HepG2 (cell line): ENCODE data around the gene DPT. TPM values are rescaled to one million over a fixed set of nuclear protein-coding genes. Genes with fewer than 3 reads are reported as not detected.

Source experiments
- ARHGAP35 ChIP-seq: sonication (generic); formaldehyde crosslinking; IDR thresholded peaks from 2 replicates; pipeline ENCODE4 v1.9.0; 2022; ENCODE audit warnings: mild to moderate bottlenecking, inconsistent platforms, moderate library complexity, missing genetic modification reagents, borderline replicate concordance
- ATF6 ChIP-seq: sonication (generic); formaldehyde crosslinking; conservative IDR thresholded peaks from 2 replicates; pipeline ENCODE4 v1.4.0; 2020; ENCODE audit warnings: missing genetic modification reagents
- BRD4 ChIP-seq: sonication (generic); formaldehyde crosslinking; IDR thresholded peaks from 2 replicates; pipeline ENCODE4 v1.4.0; 2020; ENCODE audit warnings: missing genetic modification reagents
- DR1 ChIP-seq: sonication (generic); formaldehyde crosslinking; IDR thresholded peaks from 2 replicates; pipeline ENCODE4 v1.8.0; 2021; ENCODE audit warnings: mild to moderate bottlenecking, missing genetic modification reagents, inconsistent platforms
- KLF6 ChIP-seq: IDR thresholded peaks from 2 replicates; pipeline ENCODE4 v1.8.0; 2016; ENCODE audit warnings: missing biosample characterization, missing genetic modification reagents
- MAFF ChIP-seq: IDR thresholded peaks from 2 replicates; pipeline ENCODE4 v1.6.1; 2011; ENCODE audit warnings: low read depth, low read length, improper control_type of control experiment
- MEIS1 ChIP-seq: sonication (generic); formaldehyde crosslinking; IDR thresholded peaks from 2 replicates; pipeline ENCODE4 v1.9.0; 2021; ENCODE audit warnings: mild to moderate bottlenecking, missing genetic modification reagents, moderate library complexity, borderline replicate concordance
- NBN ChIP-seq: fragments of 450-650 bp; conservative IDR thresholded peaks from 2 replicates; pipeline ENCODE4 v1.6.1; 2017
- NCOA5 ChIP-seq: sonication (generic); formaldehyde crosslinking; IDR thresholded peaks from 2 replicates; pipeline ENCODE4 v1.4.0; 2020; ENCODE audit warnings: missing genetic modification reagents
- PITX1 ChIP-seq: sonication (generic); formaldehyde crosslinking; IDR thresholded peaks from 2 replicates; pipeline ENCODE4 v1.5.1; 2020; ENCODE audit warnings: mild to moderate bottlenecking, missing genetic modification reagents
- RORA ChIP-seq: sonication (generic); formaldehyde crosslinking; IDR thresholded peaks from 2 replicates; pipeline ENCODE4 v1.5.0; 2020; ENCODE audit warnings: mild to moderate bottlenecking, missing genetic modification reagents, moderate library complexity
- SMAD9 ChIP-seq: sonication (generic); formaldehyde crosslinking; IDR thresholded peaks from 2 replicates; pipeline ENCODE4 v1.5.1; 2020; ENCODE audit warnings: mild to moderate bottlenecking, missing genetic modification reagents
- SMARCE1 ChIP-seq: fragments of 450-650 bp; IDR thresholded peaks from 2 replicates; pipeline ENCODE4 v1.6.1; 2017; ENCODE audit warnings: borderline replicate concordance
- U2AF2 ChIP-seq: fragments of 200-400 bp; formaldehyde crosslinking; IDR thresholded peaks from 2 replicates; pipeline ENCODE4 v1.6.1; 2017; ENCODE audit warnings: low read depth, mild to moderate bottlenecking, low read length
- ZFAT ChIP-seq: sonication (generic); formaldehyde crosslinking; conservative IDR thresholded peaks from 2 replicates; pipeline ENCODE4 v1.8.1; 2023; ENCODE audit warnings: missing genetic modification reagents, inconsistent platforms
- ZIK1 ChIP-seq: sonication (generic); formaldehyde crosslinking; IDR thresholded peaks from 2 replicates; pipeline ENCODE4 v1.5.0; 2020; ENCODE audit warnings: mild to moderate bottlenecking, low read depth, missing genetic modification reagents, borderline replicate concordance
- ZNF264 ChIP-seq: sonication (generic); formaldehyde crosslinking; IDR thresholded peaks from 2 replicates; pipeline ENCODE4 v1.4.0; 2020; ENCODE audit warnings: missing genetic modification reagents
- ZNF326 ChIP-seq: sonication (generic); formaldehyde crosslinking; IDR thresholded peaks from 2 replicates; pipeline ENCODE4 v1.4.0; 2020; ENCODE audit warnings: missing genetic modification reagents, borderline replicate concordance
- ZNF460 ChIP-seq: sonication (generic); formaldehyde crosslinking; IDR thresholded peaks from 2 replicates; pipeline ENCODE4 v1.5.1; 2020; ENCODE audit warnings: missing genetic modification reagents, mild to moderate bottlenecking, borderline replicate concordance
- ZNF468 ChIP-seq: sonication (generic); formaldehyde crosslinking; IDR thresholded peaks from 2 replicates; pipeline ENCODE4 v1.8.0; 2022; ENCODE audit warnings: mild to moderate bottlenecking, moderate library complexity, missing genetic modification reagents
- ZNF484 ChIP-seq: sonication (generic); formaldehyde crosslinking; IDR thresholded peaks from 2 replicates; pipeline ENCODE4 v1.5.1; 2020; ENCODE audit warnings: mild to moderate bottlenecking, low read depth, missing genetic modification reagents, borderline replicate concordance
- ZNF7 ChIP-seq: IDR thresholded peaks from 2 replicates; pipeline ENCODE4 v1.6.1; 2016; ENCODE audit warnings: missing biosample characterization, missing genetic modification reagents
- ZNF703 ChIP-seq: sonication (generic); formaldehyde crosslinking; IDR thresholded peaks from 2 replicates; pipeline ENCODE4 v1.5.1; 2020; ENCODE audit warnings: missing genetic modification reagents, mild to moderate bottlenecking, moderate library complexity, borderline replicate concordance
- polyA plus RNA-seq, 8 experiments: library from polyadenylated mRNA; depleted of rRNA in 3 of 8; stranded (reverse) in 7 of 8; unstranded in 1 of 8; fragments of >200 nt; fragmentation: Illumina TruSeq in 4 of 8; extraction: Trizol in 4 of 8; gene quantifications; 2 replicates each; pipeline versions ENCODE4 v1.2.1 to v1.2.3, GENCODE V29; 2011 to 2016; ENCODE audit warnings: low read depth in 4 of 8, missing spikeins in 1 of 8, mixed read lengths in 1 of 8; ENCODE audit not compliant: insufficient read depth in 1 of 8
- total RNA-seq, 5 experiments: library from RNA; depleted of rRNA; stranded (reverse); fragments of >200 nt; fragmentation: Illumina TruSeq; extraction: Trizol; gene quantifications; 2 replicates each; pipeline ENCODE4 v1.2.3, GENCODE V29; 2016; ENCODE audit warnings: low read depth in 1 of 5
- TF ChIP-seq, protein P1 (sequence below): IDR thresholded peaks from 2 replicates; pipeline ENCODE4 v1.6.1; 2016
- TF ChIP-seq, protein P2 (sequence below): sonication (generic); formaldehyde crosslinking; IDR thresholded peaks from 2 replicates; pipeline ENCODE4 v1.8.0; 2022; ENCODE audit warnings: mild to moderate bottlenecking, missing genetic modification reagents
- TF ChIP-seq, protein P3 (sequence below): sonication (generic); formaldehyde crosslinking; IDR thresholded peaks from 2 replicates; pipeline ENCODE4; 2020; ENCODE audit warnings: missing genetic modification reagents, mild to moderate bottlenecking, borderline replicate concordance

Gene DPT
- total and polyA plus RNA-seq, 2 of the 13 experiments (the other 11 are each of a cell fraction or from before 2014, with no cell fraction given), result 0.04 TPM; not detected in 1

DNA sequence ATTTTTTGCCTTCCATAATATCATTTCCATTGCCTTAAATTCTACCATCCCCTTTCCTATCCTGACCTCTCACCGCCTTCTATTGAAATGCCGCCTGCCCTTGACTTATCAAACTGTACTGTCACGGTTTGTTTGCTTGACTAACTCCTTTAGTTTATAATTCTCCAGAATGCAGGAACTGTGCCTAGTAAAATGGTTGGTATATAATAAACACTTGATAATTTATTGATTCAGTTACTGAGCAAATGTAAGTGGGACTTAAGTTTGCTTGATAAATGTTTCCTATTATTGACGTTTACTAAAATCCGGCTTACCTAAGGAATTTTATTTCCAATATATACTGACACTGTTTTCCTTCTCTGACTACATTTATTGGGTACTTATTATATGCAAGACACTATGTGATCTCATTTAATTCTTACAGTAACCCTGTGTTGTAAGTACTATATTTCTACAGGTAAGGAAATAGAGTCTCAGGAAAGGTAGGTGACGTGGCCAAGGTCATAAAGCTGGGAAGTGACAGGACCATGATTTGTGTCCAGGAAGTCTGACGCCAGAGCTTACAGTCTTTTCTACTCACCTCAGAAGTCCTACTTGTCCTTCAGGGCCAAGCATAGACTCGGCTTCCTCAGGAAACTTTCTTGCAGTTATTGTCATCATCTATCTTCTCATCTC lies 35.7 kb downstream of the DPT start (continued):
- TF ChIP-seq ZNF460 (CRISPR knock-in tag) (no peak), SMARCE1 (no peak), SMAD9 (no peak), ZNF326 (CRISPR knock-in tag) (no peak), ATF6 (CRISPR knock-in tag) (no peak), ZNF484 (CRISPR knock-in tag) (no peak), MAFF (no peak), MEIS1 (no peak), KLF6 (no peak), ZNF468 (no peak), ZFAT (CRISPR knock-in tag) (no peak), NCOA5 (CRISPR knock-in tag) (no peak), ZIK1 (CRISPR knock-in tag) (no peak), ZNF264 (CRISPR knock-in tag) (no peak), RORA (CRISPR knock-in tag) (no peak), PITX1 (CRISPR knock-in tag) (peak; percentile 58; the same call in 1 of the 2 replicates), ZNF703 (CRISPR knock-in tag) (no peak), U2AF2 (no peak), NBN (no peak), DR1 (CRISPR knock-in tag) (no peak), ZNF7 (CRISPR knock-in tag) (no peak), ARHGAP35 (CRISPR knock-in tag) (no peak), BRD4 (CRISPR knock-in tag) (no peak)
- TF ChIP-seq, protein P1, sequence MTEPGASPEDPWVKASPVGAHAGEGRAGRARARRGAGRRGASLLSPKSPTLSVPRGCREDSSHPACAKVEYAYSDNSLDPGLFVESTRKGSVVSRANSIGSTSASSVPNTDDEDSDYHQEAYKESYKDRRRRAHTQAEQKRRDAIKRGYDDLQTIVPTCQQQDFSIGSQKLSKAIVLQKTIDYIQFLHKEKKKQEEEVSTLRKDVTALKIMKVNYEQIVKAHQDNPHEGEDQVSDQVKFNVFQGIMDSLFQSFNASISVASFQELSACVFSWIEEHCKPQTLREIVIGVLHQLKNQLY (CRISPR knock-in tag), result 0 out of 2 replicates have a peak, but pooled peaks have one; percentile 38
- TF ChIP-seq, protein P2, sequence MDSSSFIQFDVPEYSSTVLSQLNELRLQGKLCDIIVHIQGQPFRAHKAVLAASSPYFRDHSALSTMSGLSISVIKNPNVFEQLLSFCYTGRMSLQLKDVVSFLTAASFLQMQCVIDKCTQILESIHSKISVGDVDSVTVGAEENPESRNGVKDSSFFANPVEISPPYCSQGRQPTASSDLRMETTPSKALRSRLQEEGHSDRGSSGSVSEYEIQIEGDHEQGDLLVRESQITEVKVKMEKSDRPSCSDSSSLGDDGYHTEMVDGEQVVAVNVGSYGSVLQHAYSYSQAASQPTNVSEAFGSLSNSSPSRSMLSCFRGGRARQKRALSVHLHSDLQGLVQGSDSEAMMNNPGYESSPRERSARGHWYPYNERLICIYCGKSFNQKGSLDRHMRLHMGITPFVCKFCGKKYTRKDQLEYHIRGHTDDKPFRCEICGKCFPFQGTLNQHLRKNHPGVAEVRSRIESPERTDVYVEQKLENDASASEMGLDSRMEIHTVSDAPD (CRISPR knock-in tag), result no peak
- TF ChIP-seq, protein P3, sequence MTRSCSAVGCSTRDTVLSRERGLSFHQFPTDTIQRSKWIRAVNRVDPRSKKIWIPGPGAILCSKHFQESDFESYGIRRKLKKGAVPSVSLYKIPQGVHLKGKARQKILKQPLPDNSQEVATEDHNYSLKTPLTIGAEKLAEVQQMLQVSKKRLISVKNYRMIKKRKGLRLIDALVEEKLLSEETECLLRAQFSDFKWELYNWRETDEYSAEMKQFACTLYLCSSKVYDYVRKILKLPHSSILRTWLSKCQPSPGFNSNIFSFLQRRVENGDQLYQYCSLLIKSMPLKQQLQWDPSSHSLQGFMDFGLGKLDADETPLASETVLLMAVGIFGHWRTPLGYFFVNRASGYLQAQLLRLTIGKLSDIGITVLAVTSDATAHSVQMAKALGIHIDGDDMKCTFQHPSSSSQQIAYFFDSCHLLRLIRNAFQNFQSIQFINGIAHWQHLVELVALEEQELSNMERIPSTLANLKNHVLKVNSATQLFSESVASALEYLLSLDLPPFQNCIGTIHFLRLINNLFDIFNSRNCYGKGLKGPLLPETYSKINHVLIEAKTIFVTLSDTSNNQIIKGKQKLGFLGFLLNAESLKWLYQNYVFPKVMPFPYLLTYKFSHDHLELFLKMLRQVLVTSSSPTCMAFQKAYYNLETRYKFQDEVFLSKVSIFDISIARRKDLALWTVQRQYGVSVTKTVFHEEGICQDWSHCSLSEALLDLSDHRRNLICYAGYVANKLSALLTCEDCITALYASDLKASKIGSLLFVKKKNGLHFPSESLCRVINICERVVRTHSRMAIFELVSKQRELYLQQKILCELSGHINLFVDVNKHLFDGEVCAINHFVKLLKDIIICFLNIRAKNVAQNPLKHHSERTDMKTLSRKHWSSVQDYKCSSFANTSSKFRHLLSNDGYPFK (CRISPR knock-in tag), result no peak
